ENCODE data around the gene ZNF518B.
A peak's percentile ranks its signal among the peaks of the same experiment; 100 is the strongest.

The ZNF518B gene

GRCh38 chr4:10459305-10459704 lies 2.1 kb upstream of the ZNF518B start:
- Histone ChIP-seq H2AFZ (no peak overlapping the region), H3K4me2 (ENCODE audit: low read length) (no peak overlapping the region), H3K79me2 (no peaks in the 10 kb centered on the region), H3K4me3 (ENCODE audit: low read depth, low read length) (no peak overlapping the region), H3K27ac (no peak overlapping the region), H3K9ac (no peak overlapping the region), H3K36me3 (ENCODE audit: control insufficient read depth, insufficient read depth, low read length) (no peaks in the 10 kb centered on the region), H3K4me1 (no peaks in the 10 kb centered on the region), H3K9me3 (ENCODE audit: control insufficient read depth, low read length) (no peaks in the 10 kb centered on the region), H3K27me3 (ENCODE audit: control insufficient read depth, insufficient read depth, low read length) (peaks cover 3% of the 10 kb centered on the region)
- TF ChIP-seq CTCF (IDR thresholded peaks at IDR 0.05), result no peak

- Histone ChIP-seq H3K4me1 (no peaks in the 10 kb centered on the region), H3K4me3 (ENCODE audit: low read depth, low read length) (no peak overlapping the region), H3K27me3 (ENCODE audit: control insufficient read depth, insufficient read depth, low read length) (peaks cover 3% of the 10 kb centered on the region), H3K36me3 (ENCODE audit: control insufficient read depth, insufficient read depth, low read length) (no peaks in the 10 kb centered on the region), H3K79me2 (no peaks in the 10 kb centered on the region), H3K9me3 (ENCODE audit: control insufficient read depth, low read length) (no peaks in the 10 kb centered on the region), H2AFZ (no peak overlapping the region), H3K27ac (no peak overlapping the region), H3K9ac (no peak overlapping the region), H3K4me2 (ENCODE audit: low read length) (no peak overlapping the region)
- TF ChIP-seq CTCF (IDR thresholded peaks at IDR 0.05), result no peak
Measured at GRCh38 chr4:10458177-10458576, 951 bp upstream of the ZNF518B start.

- H3K4me3 ChIP-seq (ENCODE audit: low read depth, low read length), result peak overlapping the region; percentile 53
- peaks cover 3% of the 10 kb centered on the region for H3K27me3 ChIP-seq (ENCODE audit: control insufficient read depth, insufficient read depth, low read length)
- H3K4me2 ChIP-seq (ENCODE audit: low read length), result peak overlapping the region; percentile 49
- no peak overlapping the region for H3K9ac ChIP-seq
- no peak for TF ChIP-seq CTCF (IDR thresholded peaks at IDR 0.05)
- no peaks in the 10 kb centered on the region for H3K36me3 ChIP-seq (ENCODE audit: control insufficient read depth, insufficient read depth, low read length)
- H3K9me3 ChIP-seq (ENCODE audit: control insufficient read depth, low read length), result no peaks in the 10 kb centered on the region
- H3K79me2 ChIP-seq, result no peaks in the 10 kb centered on the region
- no peaks in the 10 kb centered on the region for H3K4me1 ChIP-seq
- H3K27ac ChIP-seq, result no peak overlapping the region
- peak overlapping the region; percentile 64 for H2AFZ ChIP-seq
Measured at GRCh38 chr4:10456595-10457254, 501 bp downstream of the ZNF518B start.

GRCh38 chr4:10456260-10456594 lies 999 bp downstream of the ZNF518B start:
- Histone ChIP-seq H3K36me3 (ENCODE audit: control insufficient read depth, insufficient read depth, low read length) (no peaks in the 10 kb centered on the region), H3K79me2 (no peaks in the 10 kb centered on the region), H3K27ac (no peak overlapping the region), H3K4me2 (ENCODE audit: low read length) (no peak overlapping the region), H3K4me3 (ENCODE audit: low read depth, low read length) (no peak overlapping the region), H3K27me3 (ENCODE audit: control insufficient read depth, insufficient read depth, low read length) (peaks cover 3% of the 10 kb centered on the region), H3K9me3 (ENCODE audit: control insufficient read depth, low read length) (no peaks in the 10 kb centered on the region), H2AFZ (peak overlapping the region; percentile 64), H3K9ac (no peak overlapping the region), H3K4me1 (no peaks in the 10 kb centered on the region)
- TF ChIP-seq CTCF (IDR thresholded peaks at IDR 0.05), result no peak

GRCh38 chr4:10455133-10455532 lies 2.1 kb downstream of the ZNF518B start:
- H3K27ac ChIP-seq, result no peak overlapping the region
- H3K9me3 ChIP-seq (ENCODE audit: control insufficient read depth, low read length), result no peaks in the 10 kb centered on the region
- no peak for TF ChIP-seq CTCF (IDR thresholded peaks at IDR 0.05)

More at GRCh38 chr4:10455133-10455532, 2.1 kb downstream of the ZNF518B start:
- no peak overlapping the region for H3K4me3 ChIP-seq (ENCODE audit: low read depth, low read length)
- H2AFZ ChIP-seq, result no peak overlapping the region
- no peak overlapping the region for H3K9ac ChIP-seq
- no peaks in the 10 kb centered on the region for H3K4me1 ChIP-seq
- no peaks in the 10 kb centered on the region for H3K36me3 ChIP-seq (ENCODE audit: control insufficient read depth, insufficient read depth, low read length)
- H3K79me2 ChIP-seq, result no peaks in the 10 kb centered on the region
- peaks cover 3% of the 10 kb centered on the region for H3K27me3 ChIP-seq (ENCODE audit: control insufficient read depth, insufficient read depth, low read length)
- H3K4me2 ChIP-seq (ENCODE audit: low read length), result no peak overlapping the region
